Stimulated activated CD8-positive, alpha-beta memory T cell treated with anti-CD3 and anti-CD28 coated beads, Interleukin-7, amount 100 ng/mL, for 4 hours (primary cell): ENCODE data around the gene TBC1D17.

Experiments
- DNase-seq, 2 donors: peaks; one replicate each; pipeline ENCODE4 v3.0.0-alpha.2; 2020; ENCODE audit warnings: low read depth in 2 of 2

Gene TBC1D17

GRCh38 chr19:49877879-49878743 lies 609 bp downstream of the TBC1D17 start:
- DNase-seq, result peak; percentile 95 to 97

- no peak for DNase-seq
Observed at GRCh38 chr19:49878744-49879070, 1.2 kb downstream of the TBC1D17 start.

- DNase-seq, result no peak
Observed at GRCh38 chr19:49879243-49879963, 1.9 kb downstream of the TBC1D17 start.

- DNase-seq, result no peak
Observed at GRCh38 chr19:49880162-49880869, 2.8 kb downstream of the TBC1D17 start.

GRCh38 chr19:49881186-49881585 lies 3.7 kb downstream of the TBC1D17 start:
- DNase-seq, result no peak

GRCh38 chr19:49881672-49882394 lies 4.3 kb downstream of the TBC1D17 start:
- DNase-seq, result no peak

- DNase-seq, result no peak
Observed at GRCh38 chr19:49882643-49883042, 5.1 kb downstream of the TBC1D17 start.

- DNase-seq, result no peak
Observed at GRCh38 chr19:49883094-49883493, 5.6 kb downstream of the TBC1D17 start.

- DNase-seq, result no peak
Observed at GRCh38 chr19:49884109-49884508, 6.6 kb downstream of the TBC1D17 start.

- no peak for DNase-seq
Observed at GRCh38 chr19:49884760-49885159, 7.3 kb downstream of the TBC1D17 start.

GRCh38 chr19:49887037-49887664 lies 9.6 kb downstream of the TBC1D17 start:
- DNase-seq, result no peak

GRCh38 chr19:49887665-49888509 lies 10.4 kb downstream of the TBC1D17 start:
- DNase-seq, result no peak

- DNase-seq, result no peak
Observed at GRCh38 chr19:49888510-49888824, 11.0 kb downstream of the TBC1D17 start.

GRCh38 chr19:49889038-49889686 lies 11.7 kb downstream of the TBC1D17 start:
- no peak for DNase-seq

GRCh38 chr19:49889687-49890348 lies 12.3 kb downstream of the TBC1D17 start:
- peak in 1 of 2 donors; percentile 61 for DNase-seq

- DNase-seq, result peak in 1 of 2 donors; percentile 68
Observed at GRCh38 chr19:49890349-49891311, 13.1 kb downstream of the TBC1D17 start.

GRCh38 chr19:49891393-49891792 lies 13.9 kb downstream of the TBC1D17 start:
- no peak for DNase-seq

GRCh38 chr19:49892716-49893115 lies 15.2 kb downstream of the TBC1D17 start:
- no peak for DNase-seq
